ENCODE data around the gene UPB1.
A peak's percentile ranks its signal among the peaks of the same experiment; 100 is the strongest.

UPB1 gene

DNA sequence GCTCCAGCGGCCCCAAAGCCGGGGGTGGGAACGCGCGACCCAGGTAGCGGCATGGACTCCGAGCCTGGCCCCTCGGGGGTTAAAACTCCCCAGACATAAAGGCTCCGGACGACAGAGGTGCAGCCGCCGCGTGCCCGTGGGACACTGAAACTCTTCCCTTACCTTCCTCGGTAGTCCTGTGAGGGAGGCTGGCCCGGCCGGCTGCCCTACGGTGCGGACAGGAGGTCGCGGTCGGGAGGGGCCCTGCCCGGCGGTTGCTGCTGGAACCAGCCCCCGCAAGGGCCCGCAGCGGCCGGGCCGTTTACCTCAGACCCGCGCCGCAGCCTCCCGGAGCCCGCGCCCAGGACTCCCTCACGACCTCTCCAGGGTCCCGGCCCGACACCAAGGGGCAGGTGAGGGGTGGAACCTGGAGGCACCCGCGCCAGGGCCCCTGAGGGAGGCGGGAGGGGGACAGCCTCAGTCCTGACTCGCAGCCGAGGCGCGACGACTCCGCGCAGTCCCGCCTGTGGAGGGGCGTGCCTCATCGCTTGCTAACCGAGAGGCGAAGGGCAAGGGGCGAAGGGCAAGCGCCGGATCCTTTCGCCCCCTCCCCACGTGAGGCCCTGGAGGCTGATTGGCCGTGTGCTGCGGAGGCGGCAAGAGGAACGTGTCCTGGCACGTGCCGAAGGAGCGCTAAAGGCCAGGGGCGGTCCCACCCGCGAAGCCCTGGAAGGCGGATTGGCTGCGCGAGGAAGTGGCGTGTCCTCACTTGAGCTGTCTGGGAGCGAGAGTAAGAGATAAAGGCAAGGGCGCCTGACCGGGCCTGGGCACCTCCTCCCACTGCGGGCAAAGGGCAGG is at the start of gene UPB1:
UPB1 (plus strand) TSS at position 805 of the 837 bp plus-strand sequence. CDS start 72 bp downstream, outside the sequence.
- DNase-seq (ENCODE audit: low spot score): no peak

DNA sequence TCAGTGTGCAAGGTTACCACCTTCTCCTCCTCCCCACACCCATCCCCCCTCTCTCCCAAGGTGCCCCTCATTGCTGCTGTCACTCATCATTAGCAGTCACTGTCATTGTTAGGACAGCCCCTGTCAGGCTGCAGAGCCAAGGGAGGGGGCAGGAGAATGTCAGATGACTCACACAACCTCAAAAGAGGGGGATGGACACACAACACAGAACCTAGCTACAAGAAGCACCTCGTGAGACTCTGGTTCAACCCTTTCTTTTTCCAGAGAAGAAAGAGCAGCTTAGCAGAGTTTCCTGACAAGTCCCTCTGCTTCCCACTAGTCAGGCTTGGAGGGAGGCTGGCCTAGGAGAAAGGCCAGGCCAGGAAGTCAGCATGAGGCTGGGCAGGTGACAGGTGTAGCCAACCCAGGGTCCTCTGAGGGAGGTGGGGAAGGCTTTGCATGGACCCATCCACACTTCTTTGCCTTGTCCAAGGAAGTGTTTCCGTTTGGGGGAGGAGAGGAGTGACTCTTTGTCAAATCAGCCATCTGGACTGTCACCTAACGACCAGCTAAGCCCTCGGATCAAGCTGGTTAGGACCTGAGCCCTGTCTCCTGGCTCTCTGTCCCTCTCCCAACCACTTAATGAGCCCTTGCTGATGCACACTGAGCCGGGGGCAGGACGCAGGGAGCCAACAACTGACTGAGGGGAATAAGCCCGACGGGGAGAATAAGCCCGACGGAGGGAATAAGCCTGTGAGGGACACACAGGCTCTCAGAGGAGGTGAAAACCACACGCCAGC is 49.5 kb upstream of the UPB1 start:
- no peak for DNase-seq (ENCODE audit: low spot score)

DNA sequence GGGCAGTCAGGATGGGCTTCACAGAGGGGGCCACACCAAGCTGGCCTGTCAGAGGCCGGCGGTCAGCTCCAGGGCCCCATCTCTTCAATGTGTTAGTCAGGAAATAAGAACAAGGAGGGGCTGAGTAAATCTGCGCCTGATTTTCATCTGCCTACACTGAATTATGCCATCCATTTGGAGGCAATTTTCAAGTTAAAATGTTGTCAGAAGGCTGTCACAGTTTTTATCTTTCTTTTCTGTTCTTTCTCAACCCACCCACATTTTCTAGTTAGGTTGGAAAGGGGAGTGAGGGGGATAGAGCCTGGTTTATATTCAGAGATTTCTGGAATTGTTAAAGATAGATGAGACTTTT is 48.9 kb upstream of the UPB1 start:
- DNase-seq (ENCODE audit: low spot score): no peak

DNA sequence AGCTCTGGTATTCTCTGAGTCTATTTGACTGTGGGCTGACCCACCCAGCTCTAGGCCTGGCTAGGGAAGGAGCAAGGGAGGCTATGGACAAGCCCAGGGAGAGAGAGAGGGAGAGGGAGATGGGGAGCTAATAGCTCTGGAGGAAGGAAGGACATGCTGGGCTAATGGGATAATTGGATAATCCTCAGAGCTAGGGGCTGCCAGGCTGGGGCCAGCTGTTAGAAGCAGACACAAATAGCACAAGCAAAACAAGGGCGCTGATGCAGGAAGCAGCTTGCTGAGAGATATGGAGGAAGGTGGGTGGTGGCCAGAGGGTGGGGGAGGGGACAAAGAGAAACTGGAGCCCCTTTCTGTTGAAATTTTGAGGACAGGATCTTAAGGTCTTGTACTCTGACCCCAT is 44.5 kb upstream of the UPB1 start:
- no peak for DNase-seq (ENCODE audit: low spot score)

DNA sequence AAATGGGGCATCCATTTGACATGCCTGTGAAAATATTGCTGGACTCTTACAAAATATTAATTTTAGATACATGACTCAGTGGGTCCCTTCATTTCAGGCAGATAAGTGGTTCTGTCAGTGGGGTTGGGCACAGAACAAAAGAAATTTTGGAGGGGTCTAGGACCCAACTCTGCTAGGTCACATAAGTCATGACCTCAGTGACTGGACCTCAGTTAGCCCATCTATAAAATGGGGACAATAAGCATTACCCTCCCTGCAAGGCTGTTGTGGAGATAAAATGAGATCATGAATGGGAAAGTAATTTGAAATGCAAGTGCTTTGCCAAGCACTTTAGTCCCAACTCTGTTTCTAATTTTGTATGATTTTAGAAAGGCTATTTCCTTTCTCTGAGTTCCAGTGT is 44.0 kb upstream of the UPB1 start:
- DNase-seq (ENCODE audit: low spot score): no peak

DNA sequence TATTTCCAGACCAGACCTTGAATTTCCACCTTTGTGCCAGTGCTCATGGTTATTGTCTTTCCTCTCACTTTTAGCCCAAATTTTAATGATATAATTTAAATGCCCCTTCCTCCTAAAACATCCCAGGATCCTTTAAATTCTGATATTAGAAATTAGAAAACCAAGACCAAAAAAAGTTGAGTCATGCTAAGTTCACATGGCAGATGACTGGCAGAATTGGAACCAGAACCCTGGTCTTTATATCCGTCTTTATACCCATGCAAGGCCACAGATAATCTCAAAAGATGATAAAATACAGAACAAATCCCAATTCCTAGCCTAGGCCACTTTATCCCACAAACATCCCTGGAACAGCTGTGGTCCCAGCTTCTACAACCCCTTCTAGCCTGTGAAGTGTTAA is 41.3 kb upstream of the UPB1 start:
- no peak for DNase-seq (ENCODE audit: low spot score)

DNA sequence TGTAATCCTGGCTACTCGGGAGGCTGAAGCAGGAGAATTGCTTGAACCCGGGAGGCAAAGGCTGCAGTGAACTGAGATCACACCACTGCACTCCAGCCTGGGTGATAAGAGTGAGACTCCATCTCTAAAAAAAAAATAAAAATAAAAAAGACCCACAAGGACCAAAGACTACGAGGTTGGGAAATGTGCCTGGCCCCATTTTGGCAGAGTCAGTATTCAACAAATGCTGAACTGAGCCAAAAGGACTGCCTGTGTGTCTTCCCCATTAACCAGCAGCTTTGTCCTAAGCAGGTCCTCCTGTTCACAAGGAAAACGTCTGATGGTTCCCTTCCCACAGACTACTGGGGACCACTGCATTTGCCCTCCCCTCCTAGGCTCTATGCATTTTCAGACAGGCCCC is 40.1 kb upstream of the UPB1 start:
- no peak for DNase-seq (ENCODE audit: low spot score)

DNA sequence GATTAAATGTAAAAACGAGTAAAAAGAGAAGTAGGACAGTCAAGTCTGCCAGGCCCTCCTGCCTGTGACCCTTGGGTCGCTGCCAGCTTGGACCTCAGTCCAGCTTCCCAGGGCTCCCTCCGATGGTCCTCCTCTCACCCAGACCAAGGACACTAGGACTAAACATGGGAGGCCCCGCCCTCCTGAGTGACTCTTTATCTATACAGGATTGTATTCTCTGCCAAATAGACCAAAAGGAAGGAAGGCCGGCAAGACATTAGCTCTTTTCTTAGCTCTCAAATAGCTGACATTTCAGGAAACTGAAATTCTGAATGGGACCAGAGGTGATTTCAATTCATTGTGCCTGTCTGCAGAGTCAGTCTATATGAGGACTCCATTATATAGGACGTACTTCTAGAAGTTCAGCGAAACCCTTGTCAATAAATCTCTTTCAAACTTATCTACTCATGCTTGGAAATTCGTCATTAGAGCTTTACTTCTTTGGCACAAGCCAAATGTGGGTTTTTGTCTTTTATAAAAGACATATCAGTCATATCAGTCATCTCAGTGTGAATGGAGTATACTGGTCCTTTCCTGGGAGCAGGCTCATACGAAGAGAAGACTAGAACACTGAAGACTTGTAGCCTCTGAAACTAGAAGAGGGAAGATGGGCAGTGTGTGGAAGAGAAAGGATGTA is 39.2 kb upstream of the UPB1 start:
- no peak for DNase-seq (ENCODE audit: low spot score)

DNA sequence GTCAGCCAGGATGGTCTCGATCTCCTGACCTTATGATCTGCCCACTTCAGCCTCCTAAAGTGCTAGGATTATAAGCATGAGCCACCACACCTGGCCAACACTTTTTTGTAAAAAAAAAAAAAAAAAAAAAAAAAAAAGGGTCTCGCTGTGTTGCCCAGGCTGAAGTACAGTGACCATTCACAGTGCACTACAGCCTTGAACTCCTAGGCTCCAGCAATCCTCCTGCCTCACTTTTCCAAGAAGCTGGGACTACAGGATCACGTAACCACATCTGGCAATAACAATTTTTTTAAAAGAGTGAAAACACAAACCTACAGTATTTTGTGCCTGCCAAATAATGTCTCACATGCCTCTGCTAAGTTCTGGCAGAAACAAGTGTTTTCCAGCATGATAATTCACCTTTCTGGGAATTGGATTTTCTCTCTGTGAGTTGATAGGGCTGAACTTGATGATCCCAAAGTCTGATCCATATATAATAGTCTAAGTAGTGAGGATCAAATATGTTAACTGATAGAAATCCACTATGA is 37.2 kb upstream of the UPB1 start:
- DNase-seq (ENCODE audit: low spot score): no peak

DNA sequence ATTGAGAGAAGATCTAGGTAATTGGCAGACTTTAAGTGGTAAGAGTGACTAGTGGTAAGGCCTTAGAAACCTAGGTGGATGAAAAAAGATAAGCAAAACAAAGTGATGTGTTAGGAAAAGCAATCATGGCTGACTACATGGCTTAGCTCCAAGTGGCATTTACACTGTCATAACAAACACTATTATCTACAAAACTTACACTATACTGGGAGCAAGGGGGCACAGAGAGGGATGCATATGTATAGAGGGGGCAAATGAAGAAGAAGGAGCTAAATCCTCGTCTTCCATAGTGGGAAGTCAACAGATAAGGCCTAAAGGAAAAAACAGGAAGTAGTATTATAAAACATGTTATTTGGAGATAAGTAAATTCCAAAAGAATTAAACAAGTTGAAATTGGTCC is 35.2 kb upstream of the UPB1 start:
- no peak for DNase-seq (ENCODE audit: low spot score)

DNA sequence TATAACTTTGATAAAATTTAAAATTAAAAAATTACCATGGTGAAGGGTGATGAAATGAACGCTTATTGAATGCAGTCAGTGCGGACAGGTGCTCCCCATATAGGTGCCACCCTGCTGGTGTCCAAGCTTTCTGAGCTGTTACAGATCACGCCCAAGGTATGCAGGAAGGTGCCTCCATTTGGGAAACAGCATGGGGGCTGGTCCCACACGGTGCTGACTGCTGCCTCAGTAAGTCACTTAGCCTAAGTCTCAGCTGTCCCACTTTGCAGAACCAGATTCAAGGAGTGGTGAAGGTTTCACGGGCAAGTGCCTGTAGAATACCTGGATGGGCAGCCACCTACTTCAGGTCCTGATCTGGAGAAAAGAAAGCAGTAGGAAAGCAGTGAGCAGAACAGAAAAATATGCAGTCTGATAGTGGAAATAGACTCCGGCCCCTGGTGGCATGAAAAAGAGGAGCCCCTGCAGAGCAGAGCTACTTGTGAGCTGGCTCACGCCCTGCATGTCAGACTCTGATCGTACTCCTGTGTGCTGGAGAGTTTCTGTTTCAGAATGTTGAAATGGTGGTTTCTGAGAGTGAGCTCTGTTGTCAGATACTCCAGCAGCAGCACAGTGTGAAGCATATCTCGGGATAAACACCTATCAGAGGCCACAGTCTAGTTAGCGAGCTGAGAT is 34.6 kb upstream of the UPB1 start:
- DNase-seq (ENCODE audit: low spot score): no peak

DNA sequence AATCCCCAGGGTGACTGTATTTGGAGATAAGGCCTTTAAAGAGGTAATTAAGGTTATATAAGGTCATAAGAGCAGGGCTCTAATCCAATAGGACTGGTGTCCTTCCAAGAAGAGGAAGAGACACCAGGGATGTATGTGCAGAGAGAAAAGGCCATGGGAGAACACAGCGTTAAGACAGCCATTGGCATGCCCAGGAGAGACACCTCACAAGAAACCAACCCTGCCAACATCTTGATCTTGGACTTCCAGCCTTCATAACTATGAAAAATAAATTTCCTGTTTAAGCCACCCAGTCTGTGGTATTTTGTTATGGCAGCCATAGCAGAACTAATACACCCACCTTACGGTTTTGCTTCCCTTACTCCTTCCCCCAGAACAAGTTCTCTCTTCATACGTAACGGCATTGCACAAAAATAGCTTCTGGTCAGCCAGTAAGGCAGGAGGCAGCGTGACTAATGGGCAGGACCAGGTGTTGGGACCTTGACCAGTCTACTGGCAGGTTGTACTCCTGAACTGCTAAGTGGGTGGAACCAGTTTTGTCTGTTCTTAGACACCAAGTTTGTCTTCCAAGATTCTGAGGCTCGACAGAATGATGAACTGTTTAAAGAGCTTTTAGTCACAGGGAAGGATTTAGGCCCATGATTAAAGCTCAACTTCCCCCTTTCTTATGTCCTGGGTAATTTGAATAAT is 31.9 kb upstream of the UPB1 start:
- DNase-seq (ENCODE audit: low spot score): no peak

DNA sequence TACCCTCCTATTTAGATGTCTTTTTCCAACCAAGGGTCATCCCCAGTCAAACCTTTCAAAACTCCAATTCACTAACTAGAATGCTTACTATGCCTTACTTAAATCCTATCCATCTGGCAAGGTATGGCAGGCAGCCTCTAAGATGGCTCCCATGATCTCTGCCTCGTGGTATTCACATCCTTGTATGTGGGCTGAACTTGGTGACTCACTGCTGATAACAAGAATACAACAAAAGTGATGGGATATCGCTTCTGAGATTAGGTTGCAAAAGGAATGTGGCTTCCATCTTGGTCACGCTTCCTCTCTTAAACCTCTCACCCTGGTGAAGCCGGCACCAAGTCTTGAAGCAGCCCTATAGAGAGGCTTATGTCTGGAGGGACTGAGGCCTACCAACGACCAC is 29.6 kb upstream of the UPB1 start:
- DNase-seq (ENCODE audit: low spot score): no peak

DNA sequence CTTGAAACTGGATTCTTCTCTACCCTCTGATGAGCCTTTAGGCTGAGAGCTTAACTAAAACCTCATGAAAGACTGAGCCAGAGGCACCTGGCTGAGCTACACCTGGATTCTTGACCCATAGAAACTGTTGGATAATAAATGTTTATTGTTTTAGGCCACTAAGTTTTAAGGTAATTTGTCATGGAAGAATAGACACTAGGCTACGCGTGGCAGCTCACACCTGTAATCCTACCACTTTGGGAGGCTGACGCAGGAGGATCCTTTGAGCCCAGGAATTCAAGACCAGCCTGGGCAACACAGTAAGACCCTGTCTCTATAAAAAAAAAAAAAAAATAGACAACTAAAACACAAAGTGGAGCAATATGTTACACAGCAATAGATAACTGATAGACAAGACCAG is 29.2 kb upstream of the UPB1 start:
- no peak for DNase-seq (ENCODE audit: low spot score)

DNA sequence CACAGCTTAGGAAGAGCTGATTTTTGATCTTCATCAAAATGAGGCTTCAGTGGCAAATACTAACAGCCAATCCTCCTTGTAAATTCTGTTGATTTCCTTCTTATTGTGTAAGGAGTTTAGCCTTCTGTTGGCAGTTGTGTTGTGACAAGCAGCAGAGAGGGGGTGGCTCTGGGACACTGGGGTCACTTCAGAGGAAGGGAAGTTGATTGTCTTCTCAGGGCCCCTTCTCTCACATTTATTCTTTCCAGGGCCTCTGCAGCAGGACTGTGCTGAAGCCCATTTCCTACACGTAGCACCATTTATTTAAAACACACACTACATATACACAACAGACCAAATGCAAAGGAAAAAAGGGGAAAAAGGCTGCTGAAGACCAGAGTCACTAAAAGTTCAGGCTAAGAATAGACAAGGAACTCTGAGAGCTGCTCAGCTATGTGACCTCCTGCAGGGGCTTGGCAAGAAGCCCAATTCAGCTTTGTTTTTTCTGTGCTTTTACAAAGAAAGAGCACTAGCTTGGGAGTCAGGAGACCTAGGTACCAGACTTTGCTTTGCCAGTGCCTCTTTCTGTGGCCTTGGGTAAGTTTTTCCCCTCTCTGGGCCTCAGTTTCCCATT is 28.3 kb upstream of the UPB1 start:
- peak; percentile 56 for DNase-seq (ENCODE audit: low spot score)

DNA sequence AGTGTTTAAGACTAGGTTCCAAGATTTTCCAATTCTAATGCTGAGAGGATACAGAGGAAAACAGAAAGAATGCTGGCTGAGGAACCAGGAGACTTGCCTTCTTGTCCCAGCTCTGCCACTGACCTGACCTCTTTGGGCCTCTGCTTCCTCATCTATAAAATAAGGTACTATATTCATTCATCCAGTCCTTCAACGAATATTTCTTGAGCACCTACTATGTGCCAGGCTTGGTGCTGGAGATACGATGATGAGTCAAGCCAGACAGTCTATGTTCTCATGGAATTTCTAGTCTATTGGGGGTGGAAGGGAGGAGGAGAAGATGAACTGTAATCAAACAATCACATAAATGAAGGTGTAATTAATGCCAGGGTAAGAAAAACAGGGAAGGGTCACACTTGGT is 27.8 kb upstream of the UPB1 start:
- DNase-seq (ENCODE audit: low spot score): no peak

DNA sequence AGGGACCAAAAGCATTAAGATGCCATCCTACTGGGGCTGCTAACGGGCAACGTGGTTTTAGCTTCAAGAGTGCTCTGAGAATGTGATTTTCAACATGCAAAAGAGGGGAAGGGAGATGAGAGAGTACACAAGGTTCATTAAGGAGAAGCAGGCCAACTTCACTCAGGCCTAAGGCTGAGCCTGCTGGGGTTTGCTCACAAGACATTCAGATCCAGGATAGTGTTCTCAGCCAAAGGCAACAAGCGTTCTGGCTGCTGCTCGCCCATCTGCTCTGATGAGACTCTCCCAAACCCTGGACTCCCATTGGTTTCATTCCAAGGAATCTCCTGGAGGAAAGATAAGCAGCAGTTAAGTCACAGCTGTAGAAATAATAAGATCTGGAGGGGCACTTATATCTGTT is 23.6 kb upstream of the UPB1 start:
- peak; percentile 44 for DNase-seq (ENCODE audit: low spot score)

DNA sequence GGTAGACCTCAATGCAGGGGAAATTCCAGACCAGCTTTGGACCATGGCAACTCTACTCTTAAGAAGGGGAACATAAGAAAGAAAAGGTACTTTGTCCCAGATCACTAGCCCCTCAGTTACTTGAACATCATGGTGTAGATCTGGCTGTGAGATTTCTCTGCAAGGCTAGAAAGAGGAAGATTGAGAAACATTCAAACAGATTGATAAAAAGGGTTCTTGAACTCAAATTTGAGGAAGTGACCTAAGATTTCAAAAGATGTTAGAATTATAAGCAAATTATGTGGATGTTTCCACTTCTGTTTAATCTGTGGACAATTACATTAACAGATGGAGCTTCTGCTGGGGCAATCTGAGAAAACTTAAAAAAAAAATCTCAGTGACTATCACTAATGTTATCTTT is 21.8 kb upstream of the UPB1 start:
- no peak for DNase-seq (ENCODE audit: low spot score)

DNA sequence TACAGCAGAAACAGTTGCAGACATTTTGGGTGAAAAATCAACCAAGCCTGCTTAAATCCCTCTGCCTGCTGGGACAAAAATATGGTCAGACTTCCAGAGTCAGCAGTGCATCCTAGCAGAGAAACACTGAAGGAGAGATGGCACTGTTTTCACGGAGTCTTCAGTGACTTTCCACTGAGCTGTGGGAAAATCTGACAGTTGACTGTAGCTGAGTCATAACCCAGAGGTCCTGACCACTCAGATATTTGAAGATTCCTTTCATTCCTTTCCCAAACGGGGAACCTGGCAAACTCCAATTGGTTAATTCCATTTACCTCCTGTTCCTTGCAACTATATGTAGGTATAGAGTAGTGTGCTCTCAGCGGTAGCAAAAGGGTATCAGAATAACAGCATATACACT is 20.9 kb upstream of the UPB1 start:
- DNase-seq (ENCODE audit: low spot score): peak; percentile 26

DNA sequence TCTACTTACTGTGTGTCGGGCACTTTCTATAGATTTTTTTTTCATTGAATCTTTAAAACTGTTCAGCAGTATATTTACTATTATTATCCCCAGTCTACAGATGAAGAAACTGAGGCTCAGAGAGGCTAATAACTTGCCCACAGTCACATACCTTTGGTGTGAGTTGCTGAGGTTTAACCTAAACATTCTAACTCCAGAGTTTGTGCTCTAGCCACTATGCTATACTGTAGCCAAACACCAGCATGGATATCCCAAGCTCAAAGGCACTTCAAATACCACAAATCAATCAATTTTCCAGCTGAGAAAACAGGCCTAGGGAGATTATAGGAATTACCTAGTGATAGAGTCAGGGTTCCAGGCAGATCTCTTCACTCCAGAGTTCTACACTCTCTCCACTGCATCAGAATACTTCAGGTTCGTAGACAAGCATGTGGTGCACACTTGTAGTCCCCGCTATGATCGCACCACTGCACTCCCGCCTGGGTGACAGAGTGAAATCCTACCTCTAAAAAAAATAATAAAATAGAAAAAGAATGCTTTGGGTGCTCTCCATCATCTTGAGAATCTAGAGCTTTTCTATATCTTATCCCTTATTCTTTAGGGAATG is 20.4 kb upstream of the UPB1 start:
- DNase-seq (ENCODE audit: low spot score): no peak

DNA sequence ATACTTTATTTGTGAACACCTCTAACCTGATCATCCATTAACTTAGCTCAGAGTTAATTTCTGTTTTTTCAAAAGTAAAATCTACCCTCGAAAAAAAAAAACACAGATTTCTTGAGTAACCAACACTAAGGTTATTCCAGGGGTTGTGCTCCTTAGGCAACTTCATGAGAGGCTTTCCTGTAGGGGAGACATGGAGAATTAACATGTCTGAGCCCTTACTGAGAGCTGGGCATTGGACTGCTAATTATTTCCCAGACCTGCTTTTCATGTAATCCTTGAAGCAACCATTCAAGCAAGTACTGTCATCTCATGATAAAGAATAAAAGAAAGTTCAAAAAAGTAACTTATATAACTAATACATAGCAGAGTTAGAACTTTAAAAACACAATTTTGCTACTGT is 13.5 kb upstream of the UPB1 start:
- no peak for DNase-seq (ENCODE audit: low spot score)

All from pons (tissue), 1 donor.